Fibroblast of peridontal ligament (primary cell): ENCODE data around the gene LAMA4.

ENCODE experiments used
- DNase-seq: peaks from one replicate; pipeline ENCODE4 v3.0.0-alpha.2; 2010; ENCODE audit errors: extremely low read depth

LAMA4 gene

DNA sequence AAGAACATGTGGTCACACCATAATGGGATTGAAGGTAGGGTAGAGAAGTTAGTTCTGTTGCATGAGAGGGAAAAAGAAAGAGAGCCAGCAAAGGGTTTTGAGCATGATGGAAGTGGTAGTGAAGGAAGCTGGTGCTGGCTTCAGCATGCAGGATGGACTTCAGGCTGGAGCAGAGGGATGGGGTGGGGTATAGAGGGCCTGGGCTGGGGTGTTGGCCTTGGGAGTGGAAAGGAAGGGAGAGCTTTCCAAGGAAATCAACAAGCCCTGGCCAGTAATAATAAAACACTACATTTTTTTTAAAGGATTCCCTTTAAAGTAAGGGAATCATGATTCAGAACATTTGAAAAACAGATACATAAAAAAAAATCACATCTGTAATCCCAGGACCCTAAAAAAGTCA, 61.2 kb downstream of the LAMA4 start:
- DNase-seq, result no peak

DNA sequence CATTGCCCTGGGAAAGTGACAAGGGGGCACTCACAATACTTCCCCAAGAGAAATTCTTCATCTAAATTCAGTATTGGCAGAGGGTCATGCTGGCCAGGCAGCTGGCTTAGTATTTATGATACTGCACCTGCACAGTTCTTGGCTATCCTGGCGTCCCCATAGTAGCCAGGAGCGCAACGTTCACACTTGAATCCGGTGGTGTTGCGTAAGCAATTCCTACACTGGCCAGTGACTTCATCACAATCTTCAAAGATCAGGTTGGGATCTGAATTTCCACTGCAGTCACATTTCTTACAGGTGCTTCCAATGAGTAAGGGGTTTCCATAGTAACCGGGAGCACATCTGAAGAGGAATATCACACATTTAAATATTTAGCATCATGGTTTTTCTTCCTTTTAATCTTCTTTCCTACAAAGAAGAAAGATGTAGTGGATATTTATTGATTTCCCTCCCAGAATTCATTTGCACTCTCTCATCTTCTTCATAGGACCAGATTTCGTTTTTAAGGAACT, 62.8 kb downstream of the LAMA4 start:
- no peak for DNase-seq

DNA sequence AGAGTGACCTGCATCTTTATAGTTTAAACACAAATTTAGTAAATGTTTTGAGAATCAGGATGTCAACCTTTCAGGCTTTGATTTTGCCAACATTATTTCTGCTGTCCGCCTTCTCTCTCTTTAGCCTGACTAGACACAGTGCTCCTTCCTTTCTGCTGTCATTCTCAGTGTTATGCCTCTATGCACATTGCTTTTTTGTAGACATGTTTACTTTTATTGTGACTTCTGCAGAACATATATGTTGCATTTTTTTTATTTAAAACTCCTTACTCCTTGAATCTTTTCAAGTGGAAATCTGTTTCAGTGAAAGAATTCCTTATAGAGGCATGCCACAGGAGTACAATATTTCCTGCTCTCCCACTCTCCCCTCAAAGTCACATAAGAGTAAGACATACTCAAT, 64.2 kb downstream of the LAMA4 start:
- DNase-seq, result no peak

DNA sequence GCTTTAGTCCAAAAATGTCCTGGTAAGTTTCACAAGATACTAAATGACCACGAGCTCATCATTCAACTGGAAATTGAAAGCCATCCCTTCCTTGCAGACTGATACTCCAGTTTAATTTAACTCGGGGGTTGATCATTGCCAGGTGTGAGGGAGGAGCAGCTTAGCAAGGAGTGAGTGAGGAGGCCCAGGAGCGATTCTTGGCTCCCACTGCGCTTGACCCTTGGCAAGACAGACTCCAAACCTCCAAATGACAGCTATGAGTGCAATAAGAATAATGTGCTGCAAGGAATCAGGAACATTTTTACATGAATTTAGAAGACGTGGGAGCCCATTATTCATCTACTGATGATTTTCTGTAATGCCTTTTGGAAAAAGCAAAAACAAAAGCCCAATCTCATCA, 64.9 kb downstream of the LAMA4 start:
- DNase-seq, result peak; percentile 28

DNA sequence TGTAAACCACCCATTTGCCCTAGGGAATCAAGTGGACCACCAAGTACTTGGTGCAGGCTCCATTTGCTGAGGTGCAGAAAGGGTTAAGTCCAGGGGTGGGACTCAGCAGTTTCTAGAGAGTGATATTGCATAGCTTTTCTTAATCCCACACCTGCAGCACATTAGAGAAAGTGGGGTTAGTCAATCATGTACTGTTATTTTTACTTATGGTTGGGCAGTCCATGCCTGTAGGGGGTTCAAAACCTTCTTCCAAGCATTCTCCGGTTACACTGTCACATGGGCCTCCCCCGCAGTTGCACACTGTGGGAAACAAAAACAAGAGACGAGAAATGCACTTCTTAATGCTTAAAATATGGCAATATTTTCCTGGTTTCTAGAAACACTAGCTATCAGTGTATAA, 65.5 kb downstream of the LAMA4 start:
- peak; percentile 81 for DNase-seq

DNA sequence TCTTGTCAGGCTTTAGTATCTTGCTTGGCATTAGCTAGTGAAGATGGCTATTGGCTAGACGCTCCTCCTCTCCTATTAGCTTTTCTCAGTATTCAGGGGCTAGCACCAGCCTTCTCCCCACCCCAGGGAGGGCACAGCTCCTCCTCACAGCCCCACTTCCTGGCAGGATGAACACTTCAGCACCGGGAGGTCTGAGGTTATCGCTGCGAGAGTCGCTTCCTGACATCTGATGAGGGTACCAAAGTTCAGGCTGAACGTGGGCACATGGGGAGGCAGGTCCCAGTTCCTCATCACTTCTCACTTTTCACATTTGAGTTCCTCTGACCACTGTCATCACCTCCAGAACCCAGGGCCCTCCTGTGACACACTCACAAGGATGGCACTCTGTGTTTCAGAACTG, 66.6 kb downstream of the LAMA4 start:
- no peak for DNase-seq

DNA sequence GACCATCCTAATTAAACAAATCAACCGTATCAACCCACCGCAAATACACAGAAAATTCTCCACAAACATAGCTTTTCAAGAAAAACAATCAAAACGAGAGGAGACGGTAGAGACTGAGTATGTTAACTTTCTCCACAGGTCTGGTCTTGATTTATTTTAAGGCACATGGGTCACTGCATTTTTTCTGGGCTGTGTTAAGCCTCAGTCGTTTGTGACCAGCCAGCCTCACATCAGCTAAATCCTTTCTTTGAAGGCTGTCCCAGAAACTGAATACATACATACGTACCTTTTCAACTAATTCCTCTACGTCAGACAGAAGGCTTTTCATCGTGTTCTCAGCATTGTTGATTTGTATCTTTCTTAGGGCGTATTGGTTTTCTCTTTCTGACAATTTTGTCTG, 69.4 kb downstream of the LAMA4 start:
- peak; percentile 30 for DNase-seq

DNA sequence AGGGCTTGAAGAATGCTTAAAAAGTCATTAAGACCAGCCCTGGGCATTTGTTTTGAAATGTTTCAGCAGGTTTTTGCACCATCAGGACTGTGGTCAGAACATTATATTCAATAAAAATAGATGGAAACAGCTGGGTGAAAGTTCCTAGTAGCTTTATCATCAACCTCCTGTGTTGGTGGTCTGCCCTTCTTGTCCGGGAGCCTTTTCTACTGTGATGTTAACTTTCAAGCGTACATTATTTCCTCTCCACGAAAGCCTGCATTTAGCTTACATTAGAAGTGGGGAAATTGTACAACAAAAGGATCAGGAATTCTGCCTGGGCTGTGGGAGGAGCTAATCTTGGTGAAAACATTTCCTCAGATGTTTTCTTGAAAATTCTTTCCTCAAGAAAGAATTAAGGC, 71.1 kb downstream of the LAMA4 start:
- DNase-seq, result peak; percentile 75

DNA sequence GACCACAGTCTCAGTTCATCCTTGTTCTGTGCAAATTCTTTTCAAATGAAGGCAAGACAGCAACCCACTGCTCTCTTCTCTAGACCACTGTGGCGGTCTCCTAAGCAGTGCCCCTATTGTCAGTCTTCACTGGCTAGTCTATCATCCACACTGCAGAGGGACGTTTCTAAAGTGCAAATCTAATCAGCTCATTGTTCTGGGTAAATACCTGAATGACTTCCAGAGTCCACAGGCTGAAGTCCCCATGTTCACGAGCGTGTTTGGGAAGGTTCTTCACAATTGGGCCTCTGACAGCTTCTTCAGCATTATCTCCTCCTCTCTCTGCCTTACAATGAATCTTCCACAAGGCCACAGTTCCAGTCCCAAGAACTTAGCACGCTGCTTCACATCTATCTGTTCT, 73.2 kb downstream of the LAMA4 start:
- no peak for DNase-seq

DNA sequence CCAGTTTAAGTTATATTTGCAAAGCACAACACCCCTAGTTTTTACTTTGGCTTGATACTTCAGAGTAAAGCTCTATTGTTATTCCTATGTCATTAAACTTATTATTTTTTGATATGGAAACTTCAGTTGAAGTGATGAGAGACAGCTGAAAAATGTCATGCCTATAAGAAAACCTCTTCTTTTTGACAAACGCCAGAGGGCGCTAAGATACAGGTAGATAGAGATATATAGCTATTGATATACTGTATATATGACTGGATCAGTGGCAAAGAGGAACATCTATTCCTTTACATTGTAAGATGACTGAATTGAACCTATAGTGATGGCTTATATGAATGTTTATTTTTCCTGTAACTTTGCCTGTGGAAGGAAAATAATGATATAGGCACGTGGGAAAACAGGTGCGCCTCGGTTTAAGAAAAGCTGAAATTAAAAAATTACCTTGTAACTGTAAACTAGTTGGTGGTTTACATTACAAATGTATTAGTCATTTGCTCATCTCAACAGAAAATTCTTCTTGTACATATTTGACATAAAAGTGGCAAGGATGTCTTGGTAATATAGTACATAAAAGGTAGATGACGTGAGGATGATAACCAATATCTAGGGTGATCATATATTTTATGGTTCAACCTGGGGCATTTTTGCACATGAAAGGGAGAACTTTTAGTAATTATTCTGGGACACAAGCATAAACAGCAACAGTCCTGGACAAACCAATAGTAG, 74.1 kb downstream of the LAMA4 start:
- DNase-seq, result peak; percentile 91

DNA sequence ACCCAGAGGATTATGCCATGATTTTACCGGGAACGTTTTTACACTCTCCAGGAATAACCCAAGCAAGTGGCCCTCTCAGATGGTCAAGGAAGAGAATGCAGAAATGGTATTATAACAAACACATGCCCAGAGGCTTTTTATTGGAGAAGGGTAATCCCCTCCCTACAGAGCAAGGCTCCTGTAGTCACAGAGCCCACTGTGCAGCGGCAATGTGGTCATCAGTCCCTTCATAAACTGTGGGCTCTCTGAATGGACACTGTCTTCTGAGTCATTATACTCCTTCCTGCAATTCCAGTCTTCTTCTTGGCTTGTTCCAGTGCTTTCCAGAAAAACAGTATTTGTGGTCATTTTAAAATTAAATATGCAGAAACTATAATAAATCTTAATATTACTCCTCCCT, 74.7 kb downstream of the LAMA4 start:
- DNase-seq, result no peak

DNA sequence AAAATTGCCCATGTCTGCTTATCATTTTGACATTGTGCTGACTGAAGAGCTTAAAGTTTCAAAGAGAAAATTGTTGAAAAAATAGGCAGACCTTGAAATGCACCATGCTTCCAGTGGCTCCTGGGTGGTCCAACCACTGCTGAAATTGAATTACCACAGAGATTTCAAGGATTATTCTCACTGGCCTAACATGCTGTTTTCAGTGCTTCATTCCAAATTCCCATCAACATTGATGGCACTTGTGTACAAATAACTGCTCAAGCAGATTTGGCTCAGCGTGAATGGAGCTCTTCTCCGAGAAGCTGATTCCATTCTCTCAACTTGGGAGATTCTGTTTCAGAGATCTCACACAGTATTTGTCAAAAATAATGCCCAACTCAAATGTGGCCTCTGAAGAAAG, 75.5 kb downstream of the LAMA4 start:
- DNase-seq, result no peak

DNA sequence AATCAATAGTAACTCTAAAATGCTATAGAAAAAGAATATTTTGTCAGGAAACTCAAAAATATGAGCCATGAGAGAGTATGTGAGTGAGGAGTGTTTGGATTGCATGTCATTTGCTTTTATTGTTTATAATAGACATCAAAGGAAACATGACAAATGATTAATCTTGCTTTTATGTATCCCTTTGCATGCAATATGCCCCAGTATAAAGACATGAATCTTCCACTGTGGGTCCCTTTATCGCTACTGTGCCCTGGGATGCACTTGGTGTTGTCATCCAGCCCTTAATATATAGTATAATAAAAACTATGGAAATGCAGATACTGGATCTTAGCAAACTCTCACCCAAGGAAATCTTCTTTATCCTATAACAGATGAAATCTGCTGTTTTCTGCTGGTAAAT, 77.3 kb downstream of the LAMA4 start:
- no peak for DNase-seq

DNA sequence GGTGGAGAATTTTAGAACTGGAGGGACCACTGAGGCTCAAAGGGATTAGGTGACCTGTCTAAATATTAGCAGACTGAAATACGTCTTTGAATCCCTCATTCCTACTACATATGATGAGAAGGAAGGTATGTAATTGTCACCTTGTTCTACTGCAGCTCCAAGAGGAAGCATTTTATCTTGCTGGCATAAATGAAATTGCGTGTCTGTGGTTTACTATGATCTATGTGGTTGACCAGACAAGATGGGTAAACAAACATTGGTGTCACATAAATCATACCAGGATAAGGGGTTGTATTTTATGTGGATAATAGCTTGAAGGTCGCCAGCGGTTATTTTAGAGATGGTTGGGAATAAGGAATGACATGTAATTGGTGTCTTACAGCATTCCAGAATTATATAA, 78.2 kb downstream of the LAMA4 start:
- no peak for DNase-seq

DNA sequence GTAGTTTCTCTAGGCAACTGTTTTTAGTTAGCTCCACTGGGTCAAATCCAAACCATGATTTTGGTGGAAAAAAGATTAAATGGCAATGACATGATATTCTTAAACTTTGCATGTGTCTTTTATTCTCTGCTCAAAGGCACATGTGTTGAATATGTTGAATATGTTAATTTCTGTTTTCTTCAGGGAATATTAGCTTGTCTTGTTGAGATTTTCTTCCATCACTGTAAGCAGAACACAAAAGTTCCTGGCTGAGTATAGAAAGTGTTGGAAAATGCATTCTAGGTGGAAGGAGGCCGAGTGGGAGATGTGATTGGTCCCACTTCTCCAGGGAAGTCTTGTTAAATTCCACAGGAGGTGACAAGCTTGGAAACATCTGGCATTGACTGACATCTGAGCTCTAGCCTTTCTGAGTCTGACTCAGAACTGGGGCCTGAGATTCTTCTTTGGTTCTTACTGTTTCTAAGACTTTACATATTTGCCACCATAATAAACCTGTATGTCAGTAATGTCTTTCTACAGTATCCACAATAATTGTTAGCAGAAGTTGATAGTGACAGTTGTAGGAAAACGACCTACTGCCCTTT, 81.1 kb downstream of the LAMA4 start:
- peak; percentile 40 for DNase-seq

DNA sequence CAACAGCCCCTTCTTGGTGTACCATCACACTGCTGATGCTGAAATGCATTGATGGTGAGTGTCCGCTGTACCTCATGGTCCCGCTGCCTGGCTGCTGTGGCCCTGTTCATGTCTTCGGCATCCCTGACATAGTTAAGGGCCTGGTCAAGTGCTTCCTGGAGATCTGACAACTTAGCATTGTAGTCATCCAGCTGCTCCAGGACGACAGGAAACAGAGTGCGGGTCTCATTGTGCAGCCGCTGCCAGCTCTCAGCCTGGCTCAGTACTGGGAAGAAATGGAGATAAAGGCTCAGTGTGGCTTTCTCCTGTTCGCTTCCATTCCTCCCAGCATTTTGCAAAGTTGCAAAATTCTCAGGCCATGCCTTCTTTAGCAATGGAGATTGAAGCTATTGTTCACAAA, 81.8 kb downstream of the LAMA4 start:
- no peak for DNase-seq

DNA sequence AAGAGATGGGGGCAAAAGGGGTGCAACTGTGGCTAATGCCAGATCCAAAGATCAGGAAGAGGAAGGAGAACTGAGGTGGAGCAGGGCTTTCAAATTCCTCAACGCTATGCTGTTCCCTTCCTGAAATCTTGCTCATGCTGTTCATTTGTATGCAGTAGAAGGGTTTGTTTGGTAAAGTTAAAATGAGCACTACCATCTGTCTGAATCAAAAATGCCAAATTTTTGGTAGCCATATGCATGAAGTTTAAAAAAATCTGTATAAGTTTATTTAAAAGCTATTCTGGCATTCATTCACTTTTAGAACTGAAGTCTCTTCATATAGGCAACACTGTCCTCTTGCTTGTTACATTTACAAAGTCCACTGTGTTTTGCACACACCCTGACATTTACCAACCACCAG, 84.8 kb downstream of the LAMA4 start:
- DNase-seq, result no peak

DNA sequence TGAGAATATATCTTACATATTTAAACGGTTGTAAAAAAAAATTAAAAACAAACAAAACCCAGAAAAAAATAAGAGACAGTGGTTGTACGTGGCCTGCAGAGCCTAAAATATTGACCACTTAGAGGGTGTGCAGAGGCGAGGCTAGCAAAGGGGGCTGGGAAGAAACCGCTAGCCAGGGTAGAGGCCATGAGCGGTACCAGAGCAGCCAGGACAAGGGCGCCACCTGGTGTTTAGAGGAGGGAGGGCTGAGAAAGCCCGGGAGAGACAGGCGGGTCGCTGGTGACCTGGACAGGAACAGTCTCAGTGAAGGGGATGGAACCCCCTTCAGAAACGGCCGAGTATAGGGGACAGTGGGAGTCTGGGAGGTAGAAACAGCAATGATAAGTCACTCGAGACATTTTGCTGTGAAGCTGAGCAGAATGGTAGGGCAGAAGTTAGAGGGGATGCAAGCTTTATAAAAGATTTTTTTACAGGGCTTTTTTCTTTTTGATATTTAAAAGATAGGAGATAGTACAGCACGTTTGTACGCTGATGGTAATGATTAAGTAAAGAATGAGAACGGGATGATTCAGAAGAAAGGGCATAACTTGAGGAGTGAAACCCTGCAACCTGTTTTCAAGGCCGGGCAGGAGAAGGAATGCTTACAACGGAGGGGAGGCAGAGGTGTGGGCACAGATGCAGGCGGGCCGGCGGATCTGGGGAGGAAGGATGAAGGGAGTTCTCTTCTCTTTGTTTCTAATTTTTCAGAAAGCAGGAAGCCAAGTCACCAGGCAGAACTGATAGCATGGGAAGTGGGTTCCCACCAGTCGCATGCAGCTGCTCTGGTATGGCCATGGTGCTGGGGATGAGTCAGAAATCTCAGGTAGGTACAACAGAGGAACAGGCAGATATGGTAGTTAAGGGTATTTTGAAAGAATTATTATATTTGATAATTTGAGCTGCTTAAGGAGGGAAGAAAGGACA, 90.8 kb downstream of the LAMA4 start:
- peak; percentile 41 for DNase-seq

DNA sequence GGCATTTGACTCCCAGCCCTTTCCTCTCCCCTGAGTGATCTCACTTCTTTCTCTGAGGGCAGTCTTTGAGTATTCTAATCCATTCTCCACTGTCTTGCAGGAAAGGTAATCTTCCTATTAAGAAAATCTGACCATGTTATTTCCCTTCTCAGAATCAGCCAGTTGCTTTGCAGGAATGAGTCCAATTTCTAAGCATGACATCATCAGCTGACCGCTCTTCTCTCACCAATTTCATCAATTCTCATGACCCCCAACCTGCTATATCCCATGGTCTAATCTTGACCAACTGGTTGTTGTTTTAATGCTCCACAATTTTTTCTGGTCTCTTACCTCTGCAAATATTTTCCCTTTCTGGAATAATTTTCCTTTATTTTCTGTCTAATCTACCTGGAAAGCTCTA, 93.6 kb downstream of the LAMA4 start:
- DNase-seq, result no peak

DNA sequence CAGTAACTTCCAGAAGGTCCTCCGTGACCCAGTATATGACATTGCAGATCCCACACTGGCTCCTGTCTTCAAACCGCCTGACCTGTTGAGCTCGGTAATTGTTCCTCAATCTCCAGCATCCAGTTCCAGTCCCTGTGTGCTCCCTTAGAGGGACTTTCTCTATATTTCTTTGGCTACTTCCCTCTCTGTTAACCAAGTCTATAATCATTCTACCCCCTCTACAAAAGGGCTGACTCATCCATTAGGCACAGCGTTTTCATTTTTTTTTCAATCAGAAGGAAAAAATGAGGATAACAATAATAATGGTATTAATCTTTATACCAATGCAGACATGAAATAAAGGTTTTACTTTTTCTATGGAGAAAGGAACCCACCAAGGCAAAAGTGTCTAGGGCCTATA, 97.7 kb downstream of the LAMA4 start:
- no peak for DNase-seq

DNA sequence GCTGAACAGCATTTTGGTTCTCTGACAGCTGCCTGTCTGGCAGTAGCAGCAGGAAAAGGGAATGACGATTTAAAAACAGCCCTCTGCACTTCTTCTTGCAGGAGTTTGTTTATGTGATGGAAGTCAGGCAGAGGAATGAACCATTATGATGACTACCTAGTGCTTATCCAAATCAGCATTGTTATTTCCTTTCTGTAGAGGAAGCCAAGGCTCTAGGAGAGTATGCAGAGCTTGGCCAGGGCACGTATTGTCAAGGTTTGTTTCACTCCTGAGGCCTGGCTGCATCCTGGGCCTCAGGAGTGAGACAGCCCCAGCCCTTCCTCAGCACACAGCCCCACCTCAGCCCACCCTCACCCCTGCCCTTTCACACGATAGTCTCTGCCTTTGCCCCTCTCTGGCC, 98.5 kb downstream of the LAMA4 start:
- peak; percentile 51 for DNase-seq

DNA sequence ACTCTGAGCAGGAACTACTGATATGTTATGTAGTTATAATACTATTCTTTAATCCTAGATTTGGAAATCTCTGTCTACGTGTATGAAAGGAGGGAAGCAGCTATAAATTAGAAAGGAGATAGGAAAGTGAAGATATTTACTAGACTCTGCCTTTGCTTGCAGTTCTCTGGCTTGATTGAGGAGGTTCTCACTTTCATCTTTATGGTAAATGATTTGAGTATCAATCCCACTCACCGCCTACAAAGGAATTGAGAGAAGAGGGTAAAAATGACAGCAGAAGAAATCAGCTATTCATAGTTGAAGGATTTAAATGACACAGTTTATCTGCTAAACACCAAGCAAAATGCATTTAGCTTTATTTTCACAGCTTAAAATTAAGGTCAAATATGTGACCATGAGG, 99.7 kb downstream of the LAMA4 start:
- no peak for DNase-seq
